Activated naive CD8-positive, alpha-beta T cell treated with anti-CD3 and anti-CD28 coated beads, Interleukin-2, amount 10 ng/mL, durations not matched to agents 7 days and 5 days (primary cell): Measurements from ENCODE around the gene NCOA6. TPM values are rescaled to one million over a fixed set of nuclear protein-coding genes. Genes with fewer than 3 reads are reported as not detected.
"Not testable (repeated sequence)": the region's sequence is repeated elsewhere in the genome, so short reads cannot be mapped to it uniquely, and the experiment has no call there.

Experiments used
- ATAC-seq: fragments of 150-1000 bp; cut with Tn5 transposase; one replicate; pipeline ENCODE4 v1.10.0; 2021; ENCODE audit warnings: low read depth, moderate library complexity
- POLR2A ChIA-PET: fragments of 350-600 bp; sonication (Branson Sonifier 250); formaldehyde crosslinking; loops from one replicate; lab custom pipeline; 2021; ENCODE audit warnings: antibody characterized with exemption; lab: Charles Lee
- DNase-seq: peaks from one replicate; pipeline ENCODE4 v3.0.0; 2021
- H3K27ac Mint-ChIP-seq: one replicate; pipeline ENCODE4 v1.8.0; 2022; ENCODE audit warnings: mild to moderate bottlenecking, mixed read lengths
- H3K27me3 Mint-ChIP-seq: one replicate; pipeline ENCODE4 v1.8.0; 2022; ENCODE audit warnings: mild to moderate bottlenecking, moderate library complexity, mixed read lengths
- H3K36me3 Mint-ChIP-seq: one replicate; pipeline ENCODE4 v1.8.0; 2021; ENCODE audit warnings: mild to moderate bottlenecking, mixed read lengths
- H3K4me1 Mint-ChIP-seq: one replicate; pipeline ENCODE4 v1.8.0; 2021; ENCODE audit warnings: mixed read lengths
- H3K4me3 Mint-ChIP-seq: one replicate; pipeline ENCODE4 v1.8.0; 2022; ENCODE audit warnings: mild to moderate bottlenecking, moderate library complexity, mixed read lengths
- H3K9me3 Mint-ChIP-seq: one replicate; pipeline ENCODE4 v1.8.0; 2021; ENCODE audit warnings: mixed read lengths
- total RNA-seq, 2 experiments: library from RNA; stranded (reverse); gene quantifications; one replicate each; pipeline ENCODE4 v1.2.3, GENCODE V29; 2021

Gene NCOA6
- total RNA-seq, 2 experiments from 2014 or later, result 31.7 to 32.6 TPM

- Mint-ChIP-seq H3K27me3 (no peaks in the 10 kb centered on the region), H3K4me3 (no peak overlapping the region), H3K4me1 (peaks cover 28% of the 10 kb centered on the region), H3K9me3 (no peaks in the 10 kb centered on the region), H3K36me3 (peaks cover 12% of the 10 kb centered on the region), H3K27ac (no peak overlapping the region)
- ATAC-seq (no peak), DNase-seq (no peak)
- POLR2A ChIA-PET, result interaction anchor here (0.6 to 0.7 kb wide), 2 partner anchors 54 to 187 kb away, joined by 3 read pairs; no protein-coding TSS in a partner anchor
Measured at GRCh38 chr20:34820805-34821578, 4.5 kb downstream of the NCOA6 start.

GRCh38 chr20:34817801-34818200 lies 7.7 kb downstream of the NCOA6 start:
- DNase-seq (no peak), ATAC-seq (no peak)
- POLR2A ChIA-PET, result no interaction called here
- Mint-ChIP-seq H3K27ac (no peak overlapping the region), H3K4me3 (no peak overlapping the region), H3K27me3 (no peaks in the 10 kb centered on the region), H3K4me1 (peaks cover 22% of the 10 kb centered on the region), H3K36me3 (peaks cover 14% of the 10 kb centered on the region), H3K9me3 (no peaks in the 10 kb centered on the region)

- peaks cover 9% of the 10 kb centered on the region for H3K36me3 Mint-ChIP-seq
- POLR2A ChIA-PET, result no interaction called here
- H3K9me3 Mint-ChIP-seq, result no peaks in the 10 kb centered on the region
- no peak for ATAC-seq
- H3K4me1 Mint-ChIP-seq, result peaks cover 16% of the 10 kb centered on the region
- H3K4me3 Mint-ChIP-seq, result no peak overlapping the region
- DNase-seq, result no peak
- H3K27me3 Mint-ChIP-seq, result no peaks in the 10 kb centered on the region
- H3K27ac Mint-ChIP-seq, result no peak overlapping the region
Measured at GRCh38 chr20:34817072-34817471, 8.4 kb downstream of the NCOA6 start.

GRCh38 chr20:34815636-34816035 lies 9.8 kb downstream of the NCOA6 start:
- peaks cover 5% of the 10 kb centered on the region for H3K36me3 Mint-ChIP-seq
- H3K27me3 Mint-ChIP-seq, result no peaks in the 10 kb centered on the region
- POLR2A ChIA-PET, result no interaction called here
- no peak overlapping the region for H3K27ac Mint-ChIP-seq
- ATAC-seq (no peak), DNase-seq (no peak)
- no peak overlapping the region for H3K4me3 Mint-ChIP-seq
- no peaks in the 10 kb centered on the region for H3K9me3 Mint-ChIP-seq
- peaks cover 7% of the 10 kb centered on the region for H3K4me1 Mint-ChIP-seq

- Mint-ChIP-seq H3K36me3 (peaks cover 2% of the 10 kb centered on the region), H3K9me3 (no peaks in the 10 kb centered on the region), H3K4me3 (no peak overlapping the region), H3K4me1 (peaks cover 5% of the 10 kb centered on the region), H3K27me3 (no peaks in the 10 kb centered on the region), H3K27ac (no peak overlapping the region)
- POLR2A ChIA-PET, result no interaction called here
- ATAC-seq (no peak), DNase-seq (no peak)
Measured at GRCh38 chr20:34808583-34808982, 16.9 kb downstream of the NCOA6 start.

- DNase-seq, H3K9me3 Mint-ChIP-seq, H3K36me3 Mint-ChIP-seq, H3K4me3 Mint-ChIP-seq, ATAC-seq, H3K4me1 Mint-ChIP-seq, H3K27ac Mint-ChIP-seq, POLR2A ChIA-PET, H3K27me3 Mint-ChIP-seq: not testable (repeated sequence)
Measured at GRCh38 chr20:34807944-34808465, 17.4 kb downstream of the NCOA6 start.

GRCh38 chr20:34806255-34806654 lies 19.2 kb downstream of the NCOA6 start:
- DNase-seq, result no peak
- no peaks in the 10 kb centered on the region for H3K27me3 Mint-ChIP-seq
- no peak overlapping the region for H3K27ac Mint-ChIP-seq
- H3K4me3 Mint-ChIP-seq, result no peak overlapping the region
- POLR2A ChIA-PET, result no interaction called here
- peaks cover 2% of the 10 kb centered on the region for H3K36me3 Mint-ChIP-seq
- no peaks in the 10 kb centered on the region for H3K9me3 Mint-ChIP-seq
- no peak for ATAC-seq
- H3K4me1 Mint-ChIP-seq, result peaks cover 8% of the 10 kb centered on the region

- POLR2A ChIA-PET, result no interaction called here
Measured at GRCh38 chr20:34798871-34799270, 26.6 kb downstream of the NCOA6 start.

GRCh38 chr20:34798328-34798727 lies 27.1 kb downstream of the NCOA6 start:
- Mint-ChIP-seq H3K4me1 (peaks cover 17% of the 10 kb centered on the region), H3K36me3 (peaks cover 8% of the 10 kb centered on the region), H3K27ac (no peak overlapping the region), H3K9me3 (no peaks in the 10 kb centered on the region), H3K4me3 (no peak overlapping the region), H3K27me3 (no peaks in the 10 kb centered on the region)
- ATAC-seq (no peak), DNase-seq (no peak)
- POLR2A ChIA-PET, result no interaction called here

More at GRCh38 chr20:34798871-34799270, 26.6 kb downstream of the NCOA6 start:
- H3K9me3 Mint-ChIP-seq, result no peaks in the 10 kb centered on the region
- no peak overlapping the region for H3K27ac Mint-ChIP-seq
- no peak overlapping the region for H3K4me3 Mint-ChIP-seq
- no peaks in the 10 kb centered on the region for H3K27me3 Mint-ChIP-seq
- no peak for DNase-seq
- H3K4me1 Mint-ChIP-seq, result peaks cover 16% of the 10 kb centered on the region
- H3K36me3 Mint-ChIP-seq, result peaks cover 8% of the 10 kb centered on the region
- no peak for ATAC-seq

- Mint-ChIP-seq H3K4me3 (no peak overlapping the region), H3K4me1 (peaks cover 19% of the 10 kb centered on the region), H3K9me3 (no peaks in the 10 kb centered on the region), H3K27me3 (no peaks in the 10 kb centered on the region), H3K27ac (no peak overlapping the region), H3K36me3 (peaks cover 8% of the 10 kb centered on the region)
- DNase-seq, result no peak
- no peak for ATAC-seq
- POLR2A ChIA-PET, result no interaction called here
Measured at GRCh38 chr20:34797012-34797995, 28.1 kb downstream of the NCOA6 start.

- ATAC-seq, result no peak
- POLR2A ChIA-PET, result no interaction called here
- no peak for DNase-seq
- H3K27me3 Mint-ChIP-seq, result no peaks in the 10 kb centered on the region
- no peaks in the 10 kb centered on the region for H3K9me3 Mint-ChIP-seq
- H3K36me3 Mint-ChIP-seq, result peaks cover 7% of the 10 kb centered on the region
- H3K27ac Mint-ChIP-seq, result no peak overlapping the region
- H3K4me1 Mint-ChIP-seq, result peaks cover 9% of the 10 kb centered on the region
- no peak overlapping the region for H3K4me3 Mint-ChIP-seq
Measured at GRCh38 chr20:34794006-34794585, 31.4 kb downstream of the NCOA6 start.

- Mint-ChIP-seq H3K27me3 (no peaks in the 10 kb centered on the region), H3K27ac (no peak overlapping the region), H3K36me3 (peaks cover 2% of the 10 kb centered on the region), H3K9me3 (no peaks in the 10 kb centered on the region), H3K4me3 (no peak overlapping the region), H3K4me1 (peaks cover 6% of the 10 kb centered on the region)
- DNase-seq (no peak), ATAC-seq (no peak)
- POLR2A ChIA-PET, result no interaction called here
Measured at GRCh38 chr20:34792687-34793363, 32.6 kb downstream of the NCOA6 start.
